AG09309 (cell line): ENCODE results near the gene NCAPH2.

ENCODE experiments used
- DNase-seq: peaks from one replicate; pipeline ENCODE4 v3.0.0-alpha.2; 2010; ENCODE audit warnings: low read depth
- H3K4me3 ChIP-seq: 2 replicates; pipeline ENCODE4 v1.5.1; 2011; ENCODE audit warnings: mild to moderate bottlenecking, low read depth, low read length, moderate library complexity; ENCODE audit not compliant: control insufficient read depth
- TF ChIP-seq, protein P1 (sequence below): IDR thresholded peaks from 2 replicates; pipeline ENCODE4 v1.5.1; 2011; ENCODE audit warnings: mild to moderate bottlenecking, low read depth, low read length, inconsistent platforms; ENCODE audit not compliant: insufficient read depth, control insufficient read depth; ENCODE audit errors: missing control alignments

NCAPH2 gene

DNA sequence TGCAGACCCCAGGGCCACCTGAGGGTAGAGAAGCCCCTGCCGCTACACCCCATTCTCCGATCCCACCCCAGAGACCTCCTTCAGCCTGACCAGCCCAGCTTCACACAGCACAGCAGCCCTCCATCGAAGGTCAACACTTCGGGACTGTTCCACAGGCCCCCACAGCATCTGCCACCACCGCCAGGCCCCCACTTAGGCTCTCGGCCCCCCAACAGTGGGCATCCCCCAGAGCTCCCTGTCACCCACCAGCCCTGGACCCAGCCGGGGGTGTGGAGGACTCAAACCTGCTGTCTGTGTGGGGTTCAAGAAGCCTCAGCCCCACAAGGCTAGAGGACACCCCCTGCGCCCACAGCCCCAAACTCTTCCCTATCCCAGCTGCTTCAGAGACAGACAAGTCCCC, 39.4 kb upstream of the NCAPH2 start:
- DNase-seq, result no peak
- TF ChIP-seq, protein P1, sequence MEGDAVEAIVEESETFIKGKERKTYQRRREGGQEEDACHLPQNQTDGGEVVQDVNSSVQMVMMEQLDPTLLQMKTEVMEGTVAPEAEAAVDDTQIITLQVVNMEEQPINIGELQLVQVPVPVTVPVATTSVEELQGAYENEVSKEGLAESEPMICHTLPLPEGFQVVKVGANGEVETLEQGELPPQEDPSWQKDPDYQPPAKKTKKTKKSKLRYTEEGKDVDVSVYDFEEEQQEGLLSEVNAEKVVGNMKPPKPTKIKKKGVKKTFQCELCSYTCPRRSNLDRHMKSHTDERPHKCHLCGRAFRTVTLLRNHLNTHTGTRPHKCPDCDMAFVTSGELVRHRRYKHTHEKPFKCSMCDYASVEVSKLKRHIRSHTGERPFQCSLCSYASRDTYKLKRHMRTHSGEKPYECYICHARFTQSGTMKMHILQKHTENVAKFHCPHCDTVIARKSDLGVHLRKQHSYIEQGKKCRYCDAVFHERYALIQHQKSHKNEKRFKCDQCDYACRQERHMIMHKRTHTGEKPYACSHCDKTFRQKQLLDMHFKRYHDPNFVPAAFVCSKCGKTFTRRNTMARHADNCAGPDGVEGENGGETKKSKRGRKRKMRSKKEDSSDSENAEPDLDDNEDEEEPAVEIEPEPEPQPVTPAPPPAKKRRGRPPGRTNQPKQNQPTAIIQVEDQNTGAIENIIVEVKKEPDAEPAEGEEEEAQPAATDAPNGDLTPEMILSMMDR, result no peak

DNA sequence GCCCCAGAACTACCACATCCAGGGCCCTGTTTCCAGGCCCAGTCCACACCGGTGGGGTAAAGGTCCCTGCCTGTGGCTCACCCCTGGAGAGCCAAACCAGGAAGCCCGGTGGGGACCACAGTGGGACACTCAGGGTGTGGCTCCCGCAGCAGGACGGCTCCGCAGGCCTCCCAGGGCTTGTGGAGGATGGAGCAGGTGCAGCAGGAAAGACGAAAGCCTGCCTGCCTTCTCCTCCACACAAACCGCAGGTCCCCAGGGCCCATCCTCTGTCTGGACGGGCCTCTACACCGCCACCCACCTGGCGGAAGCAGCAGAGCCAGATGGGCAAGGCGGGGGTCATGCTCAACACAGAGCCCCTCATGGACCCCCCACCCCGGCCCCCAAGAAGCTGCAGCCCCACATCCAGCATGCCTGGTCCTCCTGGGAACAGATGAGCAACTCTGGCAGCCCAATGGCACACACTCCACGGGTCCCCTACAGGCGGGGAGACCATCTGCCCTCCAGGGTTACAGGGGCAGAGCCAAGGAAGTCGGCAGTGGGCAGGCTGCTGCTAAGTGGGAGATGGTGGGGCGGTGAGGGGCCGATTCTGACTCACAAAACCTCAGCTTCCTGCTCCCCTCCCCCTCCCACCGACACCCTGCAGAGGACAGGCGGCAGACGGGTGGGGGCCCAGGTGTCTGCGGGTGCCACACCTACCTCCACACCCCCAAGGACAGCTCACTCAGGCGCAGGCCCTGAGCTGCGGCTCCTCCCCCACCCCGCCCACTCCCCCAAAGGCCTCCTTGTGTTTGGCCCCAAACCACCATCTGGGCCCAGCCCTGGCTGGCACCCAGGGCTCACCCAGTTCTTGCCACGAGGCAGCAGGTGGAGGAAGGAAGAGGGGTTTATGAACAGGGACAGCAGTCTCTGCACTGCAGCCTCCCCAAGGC, 38.4 kb upstream of the NCAPH2 start:
- no peak for DNase-seq
- TF ChIP-seq, protein P1, result no peak
- no peak overlapping the region for H3K4me3 ChIP-seq

More for the DNA sequence above, 39.4 kb upstream of the NCAPH2 start:
- no peak overlapping the region for H3K4me3 ChIP-seq

DNA sequence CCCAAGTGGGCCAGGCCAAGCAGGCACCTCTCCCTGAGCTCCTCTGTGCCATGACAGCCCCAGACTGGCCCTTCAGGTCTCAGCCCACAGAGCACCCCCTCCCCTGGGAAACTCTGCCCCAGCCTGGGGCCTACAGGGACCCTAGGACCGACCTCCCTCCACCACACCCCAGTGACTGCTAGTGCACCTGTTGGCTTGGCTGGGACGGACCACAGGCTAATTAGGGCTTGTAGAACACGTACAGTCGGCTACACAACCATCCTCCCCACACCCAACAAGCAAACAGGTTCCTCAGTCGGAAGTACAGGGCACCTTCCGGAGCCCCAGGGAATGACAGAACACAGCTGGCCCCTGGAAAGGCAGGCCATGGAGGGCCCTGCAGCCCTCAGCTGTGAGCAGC, 37.5 kb upstream of the NCAPH2 start:
- TF ChIP-seq, protein P1, result no peak
- DNase-seq, result no peak
- no peak overlapping the region for H3K4me3 ChIP-seq

DNA sequence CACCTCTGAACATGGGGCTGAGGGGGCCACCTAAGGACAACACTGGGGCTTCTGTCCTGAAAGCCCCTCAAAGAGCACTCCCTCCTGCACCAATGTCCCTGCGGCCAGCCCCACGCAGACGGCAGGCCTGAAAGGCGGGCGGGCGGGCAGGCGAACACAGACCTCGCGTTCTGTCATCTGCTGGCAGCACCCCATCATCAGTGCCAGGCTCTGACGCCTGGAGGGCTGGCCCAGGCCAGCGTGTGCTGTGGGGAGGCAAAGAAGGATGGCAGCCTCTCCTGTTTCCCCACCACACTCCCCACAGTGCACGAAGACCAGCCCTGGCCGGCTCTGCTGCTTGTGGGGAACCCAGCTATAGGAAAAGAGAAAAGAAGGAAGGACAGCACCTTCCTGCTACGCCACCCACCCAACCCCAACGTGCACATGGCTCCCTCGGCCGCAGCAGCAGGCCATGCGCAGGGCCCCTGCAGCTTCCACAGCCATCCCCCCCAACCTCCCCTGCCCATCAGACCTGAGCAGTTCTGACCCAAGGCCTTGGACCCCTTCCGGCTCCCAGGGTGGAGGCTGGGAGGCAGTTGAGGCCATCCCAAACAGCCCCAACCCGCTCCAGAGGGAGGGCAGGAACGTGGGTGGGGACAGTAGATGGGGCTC, 36.7 kb upstream of the NCAPH2 start:
- DNase-seq, result no peak
- TF ChIP-seq, protein P1, result no peak
- H3K4me3 ChIP-seq, result no peak overlapping the region

- no peak overlapping the region for H3K4me3 ChIP-seq
- no peak for DNase-seq
- TF ChIP-seq, protein P1, result no peak
Observed at GRCh38 chr22:50471962-50472361, 36.1 kb upstream of the NCAPH2 start.

- DNase-seq, result no peak
- H3K4me3 ChIP-seq, result no peak overlapping the region
- TF ChIP-seq, protein P1, result peak; percentile 30
Observed at GRCh38 chr22:50473088-50473487, 34.9 kb upstream of the NCAPH2 start.
